H1 (cell line): ENCODE data around the gene TAOK1. TPM values are rescaled to one million over a fixed set of nuclear protein-coding genes. Genes with fewer than 3 reads are reported as not detected.

ENCODE experiments used
- CTCF ChIA-PET: fragments of 300-600 bp; sonication (Branson Sonifier 250); formaldehyde crosslinking; loops from one replicate; lab custom pipeline; 2021; ENCODE audit not compliant: partially characterized antibody; lab: Charles Lee
- POLR2A ChIA-PET: fragments of 300-600 bp; sonication (Branson Sonifier 250); formaldehyde crosslinking; loops from one replicate; lab custom pipeline; 2021; ENCODE audit warnings: inconsistent platforms; ENCODE audit not compliant: partially characterized antibody; lab: Charles Lee
- DNase-seq, 2 experiments: peaks; one replicate each; pipeline versions ENCODE4 v3.0.0 to v3.0.0-alpha.2; 2010 to 2022; ENCODE audit warnings: low spot score in 2 of 2, low read depth in 1 of 2, mixed read lengths in 1 of 2
- FAIRE-seq: peaks from 2 replicates; lab custom pipeline; 2011; peaks lifted over from hg19 to GRCh38; lab: Jason Lieb, UNC
- H2AFZ ChIP-seq: 2 replicates; pipeline ENCODE4 v1.8.1; 2012; ENCODE audit warnings: low read length, inconsistent platforms
- H2AK5ac ChIP-seq: 2 replicates; pipeline ENCODE4 v1.6.1; 2013; ENCODE audit warnings: low read depth, low read length
- H2BK120ac ChIP-seq: replicated peaks from 2 replicates; pipeline ENCODE3; 2013; ENCODE audit warnings: low read depth, low read length, inconsistent platforms
- H2BK12ac ChIP-seq: 2 replicates; pipeline ENCODE4 v1.6.1; 2013; ENCODE audit warnings: low read depth, low read length
- H2BK15ac ChIP-seq: 2 replicates; pipeline ENCODE4 v1.6.1; 2013; ENCODE audit warnings: low read length
- H2BK20ac ChIP-seq: 2 replicates; pipeline ENCODE4 v1.6.1; 2013; ENCODE audit warnings: low read length
- H2BK5ac ChIP-seq: 2 replicates; pipeline ENCODE4 v1.6.1; 2013; ENCODE audit warnings: low read depth, low read length
- H3K14ac ChIP-seq: 2 replicates; pipeline ENCODE4 v1.6.1; 2013; ENCODE audit warnings: inconsistent platforms; ENCODE audit not compliant: insufficient read length
- H3K18ac ChIP-seq: 2 replicates; pipeline ENCODE4 v1.6.1; 2013; ENCODE audit warnings: low read length; ENCODE audit errors: extremely low read depth
- H3K23ac ChIP-seq: 2 replicates; pipeline ENCODE4 v1.6.1; 2013; ENCODE audit warnings: inconsistent platforms; ENCODE audit not compliant: insufficient read length
- H3K23me2 ChIP-seq: 2 replicates; pipeline ENCODE4 v1.6.1; 2013; ENCODE audit warnings: low read depth, low read length
- H3K27ac ChIP-seq: 2 replicates; pipeline ENCODE4 v1.6.1; 2011; ENCODE audit warnings: low read depth, low read length, inconsistent platforms
- H3K27me3 ChIP-seq, 4 experiments: replicated peaks in 1 of 4; 1 replicate in 1 of 4; 2 replicates in 3 of 4; pipeline versions ENCODE4 v1.6.1 to v1.8.1; 2011 to 2013; ENCODE audit warnings: low read length in 3 of 4, mild to moderate bottlenecking in 3 of 4, inconsistent platforms in 2 of 4, mixed read lengths in 2 of 4, moderate library complexity in 1 of 4; ENCODE audit not compliant: control insufficient read depth in 3 of 4, insufficient read depth in 3 of 4; ENCODE audit errors: extremely low read depth in 1 of 4
- H3K36me3 ChIP-seq, 4 experiments: 2 replicates each; pipeline versions ENCODE4 v1.6.1 to v1.8.1; 2011 to 2013; ENCODE audit warnings: mild to moderate bottlenecking in 4 of 4, low read length in 3 of 4, moderate library complexity in 2 of 4, control low read depth in 1 of 4, inconsistent platforms in 1 of 4; ENCODE audit not compliant: insufficient read depth in 4 of 4, control insufficient read depth in 2 of 4
- H3K4ac ChIP-seq: replicated peaks from 2 replicates; pipeline ENCODE3; 2013; ENCODE audit warnings: low read length, low read depth, mixed read lengths, inconsistent platforms; ENCODE audit not compliant: insufficient read length
- H3K4me1 ChIP-seq, 4 experiments: replicated peaks in 1 of 4; 1 replicate in 1 of 4; 2 replicates in 3 of 4; pipeline versions ENCODE4 v1.6.1 to v1.8.1; 2011 to 2013; ENCODE audit warnings: low read length in 3 of 4, inconsistent platforms in 2 of 4, mixed read lengths in 1 of 4; ENCODE audit not compliant: insufficient read depth in 4 of 4, control insufficient read depth in 3 of 4
- H3K4me2 ChIP-seq, 2 experiments: 2 replicates each; pipeline versions ENCODE4 v1.6.1 to v1.8.1; 2011 to 2013; ENCODE audit warnings: low read depth in 2 of 2, low read length in 2 of 2, control low read depth in 1 of 2, inconsistent platforms in 1 of 2, mild to moderate bottlenecking in 1 of 2; ENCODE audit not compliant: insufficient read depth in 1 of 2
- H3K4me3 ChIP-seq, 4 experiments: fragments of 200-600, 300-600 bp in 1 of 4; sonication (generic), shearing (Covaris generic), sonication (Bioruptor Twin) in 1 of 4; 2 replicates each; pipeline versions ENCODE4 v1.5.1 to v1.8.1; 2011 to 2016; ENCODE audit warnings: low read length in 4 of 4, low read depth in 3 of 4, control low read depth in 2 of 4, inconsistent platforms in 2 of 4, mild to moderate bottlenecking in 2 of 4, mixed read lengths in 1 of 4, moderate library complexity in 1 of 4; ENCODE audit not compliant: insufficient read depth in 2 of 4; ENCODE audit errors: extremely low read depth in 1 of 4
- H3K56ac ChIP-seq: replicated peaks from 2 replicates; pipeline ENCODE3; 2013; ENCODE audit warnings: low read depth, mild to moderate bottlenecking, mixed read lengths, low read length, inconsistent platforms; ENCODE audit not compliant: insufficient read length
- H3K79me1 ChIP-seq: 2 replicates; pipeline ENCODE4 v1.6.1; 2013; ENCODE audit warnings: low read depth, low read length, control low read depth
- H3K79me2 ChIP-seq, 2 experiments: 2 replicates each; pipeline versions ENCODE4 v1.6.1 to v1.8.1; 2012 to 2013; ENCODE audit warnings: low read length in 2 of 2, mild to moderate bottlenecking in 2 of 2, inconsistent platforms in 1 of 2; ENCODE audit not compliant: insufficient read depth in 2 of 2, control insufficient read depth in 1 of 2
- H3K9ac ChIP-seq, 4 experiments: replicated peaks in 1 of 4; 1 replicate in 1 of 4; 2 replicates in 3 of 4; pipeline versions ENCODE4 v1.6.1 to v1.8.1; 2011 to 2013; ENCODE audit warnings: low read depth in 3 of 4, low read length in 3 of 4, control low read depth in 2 of 4, mild to moderate bottlenecking in 2 of 4, moderate library complexity in 2 of 4, inconsistent platforms in 1 of 4; ENCODE audit errors: extremely low read depth in 1 of 4
- H3K9me3 ChIP-seq, 2 experiments: 2 replicates each; pipeline versions ENCODE4 v1.6.1 to v1.8.1; 2012 to 2013; ENCODE audit warnings: mild to moderate bottlenecking in 2 of 2, moderate library complexity in 2 of 2, control low read depth in 1 of 2, inconsistent platforms in 1 of 2, low read depth in 1 of 2, low read length in 1 of 2, mixed read lengths in 1 of 2; ENCODE audit not compliant: insufficient read depth in 2 of 2
- H4K20me1 ChIP-seq, 2 experiments: replicated peaks in 1 of 2; 2 replicates each; pipeline versions ENCODE3 to v1.8.1; 2011 to 2013; ENCODE audit warnings: inconsistent platforms in 2 of 2, low read length in 2 of 2, mild to moderate bottlenecking in 1 of 2; ENCODE audit not compliant: insufficient read depth in 2 of 2, control insufficient read depth in 1 of 2
- H4K5ac ChIP-seq: 2 replicates; pipeline ENCODE4 v1.6.1; 2013; ENCODE audit warnings: low read length, low read depth, mixed read lengths, inconsistent platforms; ENCODE audit not compliant: insufficient read length
- H4K8ac ChIP-seq: 2 replicates; pipeline ENCODE4 v1.8.0; 2013; ENCODE audit warnings: mild to moderate bottlenecking, moderate library complexity, low read length, inconsistent platforms; ENCODE audit not compliant: insufficient read depth; ENCODE audit errors: extremely low read depth
- H4K91ac ChIP-seq: replicated peaks from 2 replicates; pipeline ENCODE3; 2013; ENCODE audit warnings: low read length, mixed read lengths, inconsistent platforms; ENCODE audit not compliant: insufficient read length
- ATF3 ChIP-seq: IDR thresholded peaks from 2 replicates; pipeline ENCODE4 v1.6.1; 2011; ENCODE audit warnings: low read depth, mild to moderate bottlenecking, low read length; ENCODE audit not compliant: insufficient read depth
- BCL11A ChIP-seq, 2 experiments: IDR thresholded peaks; one replicate each; pipeline ENCODE4 v1.6.1; 2011; ENCODE audit warnings: low read depth in 2 of 2, low read length in 2 of 2, mild to moderate bottlenecking in 2 of 2
- BRCA1 ChIP-seq: IDR thresholded peaks from 2 replicates; pipeline ENCODE4 v1.6.1; 2012; ENCODE audit warnings: low read depth, low read length, improper control_type of control experiment
- CBX8 ChIP-seq: fragments of 300-800, 300-1000 bp; sonication (generic); IDR thresholded peaks from 2 replicates; pipeline ENCODE4 v1.7.1; 2016; ENCODE audit warnings: low read depth, low read length, borderline replicate concordance
- E2F6 ChIP-seq: IDR thresholded peaks from 2 replicates; pipeline ENCODE4 v1.6.1; 2012; ENCODE audit warnings: inconsistent platforms
- JUND ChIP-seq: IDR thresholded peaks from 2 replicates; pipeline ENCODE4 v1.6.1; 2011; ENCODE audit warnings: mild to moderate bottlenecking, improper control_type of control experiment, low read length
- NRF1 ChIP-seq: IDR thresholded peaks from 2 replicates; pipeline ENCODE4 v1.6.1; 2011; ENCODE audit warnings: mild to moderate bottlenecking, low read depth, low read length, improper control_type of control experiment
- PHF8 ChIP-seq: fragments of 200-600 bp; sonication (generic); conservative IDR thresholded peaks from 2 replicates; pipeline ENCODE4 v1.7.1; 2012; ENCODE audit warnings: low read depth, mild to moderate bottlenecking, inconsistent platforms, low read length, moderate library complexity
- POLR2A ChIP-seq, 2 experiments: IDR thresholded peaks; 1 replicate in 1 of 2; 2 replicates in 1 of 2; pipeline ENCODE4 v1.6.1; 2011; ENCODE audit warnings: low read depth in 2 of 2, low read length in 2 of 2, mild to moderate bottlenecking in 2 of 2; ENCODE audit errors: control extremely low read depth in 1 of 2
- WGBS, 2 experiments: shearing (Covaris generic) in 1 of 2; methylation state at CpG; one replicate each; pipeline versions ENCODE4 v1.1.6 to v1.1.7; 2013 to 2015; ENCODE audit warnings: low lambda C conversion rate in 2 of 2, mixed read lengths in 2 of 2, inconsistent platforms in 1 of 2, low coverage in 1 of 2, missing lambda C conversion rate in 1 of 2; ENCODE audit not compliant: insufficient replicate concordance in 2 of 2, insufficient coverage in 1 of 2, insufficient read length in 1 of 2; ENCODE audit errors: extremely low coverage in 1 of 2, missing lambda C conversion rate in 1 of 2; 5-methylcytosine and 5-hydroxymethylcytosine counted together
- polyA plus RNA-seq, 7 experiments: library from polyadenylated mRNA; depleted of rRNA in 3 of 7; stranded (reverse) in 5 of 7; unstranded in 2 of 7; fragments of >200 nt in 5 of 7; fragments of 200-250 nt in 2 of 7; gene quantifications; 1 replicate in 5 of 7; 2 replicates in 1 of 7; 4 replicates in 1 of 7; pipeline versions ENCODE4 v1.2.1 to v1.2.3, GENCODE V29; 2011 to 2013; ENCODE audit warnings: missing spikeins in 2 of 7, mixed read lengths in 2 of 7
- total RNA-seq: library from RNA; stranded (reverse); fragmentation: NEBNext Ultra II Directional; extraction: Animal tissue kit (Norgen Biotek cat#: 25700); gene quantifications from 2 replicates; pipeline ENCODE4 v1.2.1, GENCODE V29; 2021

TAOK1 gene
- total and polyA plus RNA-seq, 2 of the 8 experiments (the other 6 are each of a cell fraction or from before 2014, with no cell fraction given) = 12.2 to 90.6 TPM

- Histone ChIP-seq H2BK120ac (no peak overlapping the region), H3K4me3 (peak overlapping the region in 1 of 4 experiments; percentile 54; a peak in 2 of 8 replicates), H2AFZ (no peak overlapping the region), H2BK15ac (no peak overlapping the region), H3K79me1 (no peaks in the 10 kb centered on the region), H3K14ac (no peak overlapping the region), H3K27me3 (peaks cover 0 to 18% (median 10%) of the 10 kb centered on the region in 4 experiments; a peak in 5 of 7 replicates), H3K56ac (no peak overlapping the region), H3K27ac (no peak overlapping the region), H3K18ac (peak overlapping the region; percentile 65), H3K23me2 (peaks cover 16% of the 10 kb centered on the region), H2BK20ac (no peak overlapping the region), H2BK12ac (no peak overlapping the region), H3K4ac (no peak overlapping the region), H3K79me2 (no peaks in the 10 kb centered on the region), H2BK5ac (no peak overlapping the region), H2AK5ac (no peak overlapping the region), H4K8ac (peak overlapping the region; percentile 36; the same call in 1 of the 2 replicates), H4K91ac (no peak overlapping the region), H4K5ac (no peak overlapping the region), H3K9me3 (no peaks in the 10 kb centered on the region), H3K4me2 (peak overlapping the region; percentile 32 to 76; a peak in 2 of 4 replicates), H3K4me1 (peaks cover 0 to 9% (median 7%) of the 10 kb centered on the region in 4 experiments; a peak in 5 of 7 replicates), H3K9ac (no peak overlapping the region), H3K23ac (no peak overlapping the region), H3K36me3 (peaks cover 3 to 22% (median 13%) of the 10 kb centered on the region in 4 experiments; a peak in 6 of 8 replicates), H4K20me1 (peaks cover 0 to 1% of the 10 kb centered on the region in 2 experiments)
- TF ChIP-seq BCL11A (IDR thresholded peaks at IDR 0.05; ENCODE audit: low read depth in 2 of 2, low read length in 2 of 2) (no peak), CBX8 (no peak), POLR2A (IDR thresholded peaks at IDR 0.05; ENCODE audit: control extremely low read depth in 1 of 2, low read depth in 2 of 2, low read length in 2 of 2) (no peak), ATF3 (no peak), PHF8 (no peak), BRCA1 (no peak), E2F6 (no peak), JUND (no peak), NRF1 (no peak)
- FAIRE-seq (no peak), DNase-seq (no peak)
- ChIA-PET CTCF (interaction anchor here (0.7 to 15.3 kb wide), 20 partner anchors 11 to 816 kb away, joined by 3 to 167 read pairs (median 4); partner anchors contain the start of genes ANKRD13B, CORO6 and TAOK1), POLR2A (interaction anchor here (1.2 to 2.5 kb wide), 7 partner anchors 8 to 367 kb away, joined by 3 to 9 read pairs (median 3); partner anchors contain the start of genes ANKRD13B and NUFIP2)
- WGBS, 2 experiments = 83% methylated on average over 17 of the region's 30 CpGs; no CpG with 5 or more reads in 1 of the 2 experiments
Observed at GRCh38 chr17:29571883-29572681, 181.9 kb downstream of the TAOK1 start.
